NCI-H2171 treated with DMSO at 0.1 percent for 48 hours (cell line): Measurements from ENCODE around the gene P3R3URF.

Experiments
- DNase-seq: peaks from one replicate; lab custom pipeline; 2025; lab: John Stamatoyannopoulos, UW

Gene P3R3URF

GRCh38 chr1:46172321-46172720, 4.0 kb downstream of the P3R3URF start:
- no peak for DNase-seq

- no peak for DNase-seq
Observed at GRCh38 chr1:46171871-46172270, 4.4 kb downstream of the P3R3URF start.

GRCh38 chr1:46171351-46171750, 4.9 kb downstream of the P3R3URF start:
- no peak for DNase-seq

GRCh38 chr1:46169811-46170454, 6.4 kb downstream of the P3R3URF start:
- DNase-seq = no peak

GRCh38 chr1:46168477-46168876, 7.8 kb downstream of the P3R3URF start:
- DNase-seq = no peak

GRCh38 chr1:46166521-46167462, 9.5 kb downstream of the P3R3URF start:
- DNase-seq = no peak

- DNase-seq = no peak
Observed at GRCh38 chr1:46160212-46160611, 16.1 kb downstream of the P3R3URF start.

- no peak for DNase-seq
Observed at GRCh38 chr1:46159516-46159915, 16.8 kb downstream of the P3R3URF start.

GRCh38 chr1:46158312-46159281, 17.7 kb downstream of the P3R3URF start:
- no peak for DNase-seq

GRCh38 chr1:46157916-46158311, 18.4 kb downstream of the P3R3URF start:
- DNase-seq = no peak

GRCh38 chr1:46153732-46154131, 22.6 kb downstream of the P3R3URF start:
- DNase-seq = no peak

- DNase-seq = no peak
Observed at GRCh38 chr1:46153228-46153627, 23.1 kb downstream of the P3R3URF start.

- no peak for DNase-seq
Observed at GRCh38 chr1:46152016-46152415, 24.3 kb downstream of the P3R3URF start.

GRCh38 chr1:46150085-46150484, 26.2 kb downstream of the P3R3URF start:
- no peak for DNase-seq

GRCh38 chr1:46148318-46148717, 28.0 kb downstream of the P3R3URF start:
- DNase-seq = no peak

- no peak for DNase-seq
Observed at GRCh38 chr1:46137916-46138315, 38.4 kb downstream of the P3R3URF start.

- no peak for DNase-seq
Observed at GRCh38 chr1:46136711-46137110, 39.6 kb downstream of the P3R3URF start.

- DNase-seq = peak; percentile 72
Observed at GRCh38 chr1:46134660-46135331, 41.5 kb downstream of the P3R3URF start.

GRCh38 chr1:46133781-46134350, 42.4 kb downstream of the P3R3URF start:
- peak; percentile 62 for DNase-seq

- DNase-seq = no peak
Observed at GRCh38 chr1:46133181-46133658, 43.1 kb downstream of the P3R3URF start.
